GM18517 (cell line): ENCODE results near the gene OR1D5.
"Not testable (repeated sequence)": the region's sequence is repeated elsewhere in the genome, so short reads cannot be mapped to it uniquely, and the experiment has no call there.

ENCODE experiments used
- ATAC-seq: cut with Tn5 transposase; IDR thresholded peaks from one replicate; pipeline ENCODE4 v1.9.1; 2021; ENCODE audit warnings: mild to moderate bottlenecking, moderate library complexity; ENCODE audit not compliant: unreplicated experiment

OR1D5 gene

DNA sequence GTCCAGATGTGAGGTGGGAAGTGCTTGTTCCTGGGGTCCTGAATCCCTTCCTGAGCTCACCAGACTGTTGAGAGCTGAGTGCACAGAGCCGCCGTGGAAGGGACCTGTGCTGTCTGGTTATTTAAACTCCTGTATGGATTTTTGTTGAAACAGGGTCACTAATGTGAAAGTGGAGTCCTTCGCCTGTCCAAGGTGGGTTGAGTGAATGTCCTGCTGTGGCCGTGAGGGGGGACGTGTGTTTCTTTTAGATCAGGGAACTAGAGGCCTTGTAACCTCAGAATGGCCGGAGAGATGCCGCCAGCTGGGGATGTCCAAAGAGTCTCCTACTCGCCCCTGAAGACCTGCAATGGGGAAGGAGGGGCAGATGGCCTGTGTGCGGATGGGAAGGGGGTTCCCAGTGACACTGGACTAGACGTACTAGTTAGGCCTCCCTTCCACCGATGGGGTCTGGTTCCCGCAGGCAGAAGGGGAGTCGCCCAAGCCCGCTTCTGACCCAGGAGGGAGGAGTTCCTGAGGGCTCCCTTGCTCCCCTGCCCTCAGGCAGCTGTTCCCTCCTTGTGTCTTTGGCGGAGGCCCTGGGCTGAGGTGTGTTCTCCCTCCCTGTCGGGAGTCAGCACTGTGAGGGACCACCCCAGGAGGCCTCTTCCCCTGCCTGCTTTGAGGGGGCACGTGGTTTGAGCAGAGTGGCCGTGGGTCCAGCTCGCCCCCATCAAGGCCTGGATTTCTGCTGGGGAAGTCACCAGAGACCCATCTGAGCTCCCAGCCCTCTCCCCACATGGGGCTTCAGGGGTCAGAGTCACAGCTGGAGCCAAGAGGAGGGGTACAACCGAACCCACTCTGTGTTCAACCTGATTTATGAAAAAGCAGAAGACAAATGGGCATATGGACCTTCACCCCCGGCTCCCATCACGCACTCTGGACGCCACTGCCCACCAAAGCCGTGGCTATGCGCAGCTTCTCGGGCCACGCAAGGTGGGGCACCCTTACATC is 30.9 kb downstream of the OR1D5 start:
- ATAC-seq: no peak

DNA sequence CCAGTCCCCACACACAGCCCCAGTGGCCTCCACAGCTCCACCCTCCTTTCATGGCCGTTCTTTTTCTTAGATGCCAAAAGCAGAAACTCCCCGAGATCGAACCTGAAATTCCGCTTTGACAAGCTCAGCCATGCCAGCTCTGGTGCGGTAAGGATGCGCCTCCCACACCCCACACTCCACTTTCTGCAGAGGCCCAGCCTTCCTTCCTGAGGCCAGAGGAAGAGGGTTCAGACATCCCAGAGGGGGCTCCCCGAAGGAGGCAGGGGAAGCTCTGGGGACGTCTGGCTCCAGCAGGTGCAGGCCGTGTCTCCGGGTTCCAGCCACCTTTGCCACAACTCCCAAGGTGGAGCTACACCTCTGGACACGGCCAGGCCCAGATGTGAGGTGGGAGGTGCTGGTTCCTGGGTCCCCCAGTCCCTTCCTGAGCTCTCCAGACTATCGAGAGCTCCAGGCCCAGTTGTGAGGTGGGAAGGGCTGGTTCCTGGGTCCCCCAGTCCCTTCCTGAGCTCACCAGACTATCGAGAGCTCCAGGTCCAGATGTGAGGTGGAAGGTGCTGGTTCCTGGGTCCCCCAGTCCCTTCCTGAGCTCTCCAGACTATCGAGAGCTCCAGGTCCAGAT is 32.4 kb downstream of the OR1D5 start:
- not testable (repeated sequence) for ATAC-seq

GRCh38 chr17:3030096-3030495 is 33.3 kb downstream of the OR1D5 start:
- ATAC-seq: no peak

DNA sequence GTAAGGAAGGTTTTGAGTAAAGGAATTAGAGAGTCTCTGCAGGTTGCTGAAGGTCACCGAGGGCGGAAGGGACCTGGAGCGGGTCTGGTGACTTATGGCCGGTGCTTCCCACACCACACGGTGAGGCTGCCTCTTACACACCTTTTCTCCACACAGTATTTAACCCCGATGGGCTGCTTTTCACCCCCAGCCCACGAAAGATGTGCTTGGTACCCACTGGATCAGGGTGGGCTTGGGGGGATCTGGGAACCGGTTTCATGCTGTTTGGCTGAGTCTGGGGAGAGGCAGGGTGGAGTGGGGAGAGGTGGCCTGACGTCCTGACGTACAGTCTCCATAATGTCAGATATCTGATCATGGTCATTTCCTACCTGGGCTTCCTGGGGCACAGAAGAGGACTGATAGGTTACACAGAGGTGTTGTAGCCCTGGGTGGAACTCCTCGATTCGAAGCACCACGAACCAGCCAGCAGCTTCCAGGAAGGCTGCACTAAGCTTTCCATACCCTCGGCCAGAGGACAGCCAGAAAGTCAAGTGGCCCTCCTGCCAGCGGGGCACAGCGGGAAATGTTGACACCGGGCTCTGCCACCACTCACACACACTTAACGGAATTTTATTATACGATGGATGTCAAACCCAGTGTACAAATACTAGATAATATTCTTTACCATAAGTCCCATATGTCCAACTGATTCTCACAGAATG is 34.0 kb downstream of the OR1D5 start:
- ATAC-seq: no peak

- no peak for ATAC-seq
Observed at GRCh38 chr17:3027786-3028532, 35.4 kb downstream of the OR1D5 start.

- no peak for ATAC-seq
Observed at GRCh38 chr17:3026856-3027751, 36.3 kb downstream of the OR1D5 start.

GRCh38 chr17:3026125-3026855 is 37.1 kb downstream of the OR1D5 start:
- no peak for ATAC-seq

GRCh38 chr17:3025421-3026124 is 37.8 kb downstream of the OR1D5 start:
- no peak for ATAC-seq

DNA sequence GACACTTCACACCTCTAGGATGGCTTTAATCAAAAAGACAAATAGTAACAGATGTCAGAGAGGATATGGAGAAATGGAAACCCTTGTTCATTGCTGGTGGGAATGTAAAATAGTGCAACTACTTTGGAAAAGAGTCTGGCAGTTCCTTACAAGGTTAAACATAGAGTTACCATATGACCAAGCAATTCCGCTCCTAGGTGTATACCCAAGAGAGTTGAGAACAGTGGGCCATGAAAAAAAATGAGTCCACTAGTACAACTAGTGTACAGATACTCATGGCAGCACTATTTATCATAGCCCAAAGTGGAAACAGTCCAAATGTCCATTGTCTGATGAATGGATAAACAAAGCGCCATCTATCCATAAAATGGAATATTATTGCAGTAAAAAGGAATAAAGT is 39.1 kb downstream of the OR1D5 start:
- ATAC-seq: no peak

DNA sequence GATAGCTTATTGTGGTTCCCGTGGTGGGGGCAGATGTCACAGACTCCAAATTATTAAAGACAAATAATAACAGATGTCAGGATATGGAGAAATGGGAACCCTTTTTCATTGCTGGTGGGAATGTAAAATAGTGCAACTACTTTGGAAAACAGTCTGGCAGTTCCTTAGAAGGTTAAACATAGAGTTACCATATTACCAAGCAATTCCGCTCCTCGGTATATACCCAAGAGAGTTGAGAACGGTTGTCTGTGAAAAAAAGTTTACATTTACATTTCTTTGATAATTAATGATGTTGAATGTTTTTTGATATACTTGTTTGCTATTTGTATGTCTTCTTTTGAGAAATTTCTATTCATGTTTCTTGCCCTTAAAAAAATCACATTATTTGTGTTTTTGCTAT is 41.2 kb downstream of the OR1D5 start:
- ATAC-seq: no peak

DNA sequence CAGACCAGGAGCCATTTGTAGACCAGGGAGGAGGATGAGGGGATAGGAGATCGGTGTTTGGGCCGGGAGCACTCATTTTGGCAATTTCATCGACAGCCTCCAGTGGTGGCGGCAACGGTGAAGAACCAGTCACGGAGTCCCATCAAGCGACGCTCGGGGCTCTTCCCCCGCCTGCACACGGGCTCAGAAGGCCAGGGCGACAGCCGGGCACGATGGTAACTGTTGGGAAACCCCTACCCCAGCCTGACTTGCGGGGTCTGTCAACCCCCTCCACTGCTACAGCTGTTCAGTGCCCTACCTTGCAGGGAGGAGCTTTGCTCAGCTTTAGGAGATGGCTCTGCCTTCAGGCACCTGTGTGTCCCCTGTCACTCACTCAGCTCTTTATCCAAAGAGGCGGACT is 43.0 kb downstream of the OR1D5 start:
- no peak for ATAC-seq

- no peak for ATAC-seq
Observed at GRCh38 chr17:3019761-3020160, 43.6 kb downstream of the OR1D5 start.

GRCh38 chr17:3017936-3018335 is 45.5 kb downstream of the OR1D5 start:
- ATAC-seq: no peak

- no peak for ATAC-seq
Observed at GRCh38 chr17:3015890-3016289, 47.5 kb downstream of the OR1D5 start.

GRCh38 chr17:3012926-3013581 is 50.4 kb downstream of the OR1D5 start:
- ATAC-seq: no peak
